ENCODE measurements around the gene PTPRK. TPM values are rescaled to one million over a fixed set of nuclear protein-coding genes. Genes with fewer than 3 reads are reported as not detected.

Gene PTPRK
- total and polyA plus RNA-seq, 7 donors, result 6.0 to 51.3 (median 46.7) TPM

- intact Hi-C loops (cut with DNase I), result no loop called here
- Histone ChIP-seq H3K36me3 (no peaks in the 10 kb centered on the region), H3K27me3 (no peaks in the 10 kb centered on the region), H3K9me3 (no peaks in the 10 kb centered on the region), H3K4me3 (no peak overlapping the region), H3K27ac (no peak overlapping the region), H3K4me1 (peaks cover 0 to 6% (median 0%) of the 10 kb centered on the region in 4 donors)
- TF ChIP-seq POLR2A (IDR thresholded peaks at IDR 0.05) (no peak), EP300 (IDR thresholded peaks at IDR 0.05) (no peak), CTCF (IDR thresholded peaks at IDR 0.05) (no peak), POLR2AphosphoS5 (IDR thresholded peaks at IDR 0.05) (no peak)
- DNase-seq, result no peak
- WGBS, 2 donors, result 83 to 87% methylated on average over 5 of the region's 5 CpGs
Measured at GRCh38 chr6:128005009-128005408, 515.4 kb downstream of the PTPRK start.

- H3K27ac ChIP-seq, result no peak overlapping the region
- 88 to 96% methylated on average over 2 of the region's 2 CpGs for WGBS, 2 donors
- H3K9me3 ChIP-seq, result no peaks in the 10 kb centered on the region
- intact Hi-C loops (cut with DNase I), result no loop called here
- no peaks in the 10 kb centered on the region for H3K27me3 ChIP-seq
- H3K4me1 ChIP-seq, result peaks cover 0 to 8% (median 0%) of the 10 kb centered on the region in 4 donors
- TF ChIP-seq POLR2A (IDR thresholded peaks at IDR 0.05) (no peak), EP300 (IDR thresholded peaks at IDR 0.05) (no peak), CTCF (IDR thresholded peaks at IDR 0.05) (no peak), POLR2AphosphoS5 (IDR thresholded peaks at IDR 0.05) (no peak)
- no peaks in the 10 kb centered on the region for H3K36me3 ChIP-seq
- no peak overlapping the region for H3K4me3 ChIP-seq
- no peak for DNase-seq
Measured at GRCh38 chr6:128000363-128000762, 520.0 kb downstream of the PTPRK start.

GRCh38 chr6:127998985-127999384, 521.4 kb downstream of the PTPRK start:
- Histone ChIP-seq H3K27ac (no peak overlapping the region), H3K27me3 (no peaks in the 10 kb centered on the region), H3K36me3 (no peaks in the 10 kb centered on the region), H3K9me3 (no peaks in the 10 kb centered on the region), H3K4me1 (peaks cover 0 to 8% (median 0%) of the 10 kb centered on the region in 4 donors), H3K4me3 (no peak overlapping the region)
- no peak for TF ChIP-seq CTCF (IDR thresholded peaks at IDR 0.05)
- no peak for TF ChIP-seq POLR2AphosphoS5 (IDR thresholded peaks at IDR 0.05)
- no peak for TF ChIP-seq EP300 (IDR thresholded peaks at IDR 0.05)
- TF ChIP-seq POLR2A (IDR thresholded peaks at IDR 0.05), result no peak
- intact Hi-C loops (cut with DNase I), result loop anchor here (10.0 kb wide), 1 partner anchor 526 kb away; the partner anchor contains the start of gene PTPRK
- 84 to 92% methylated on average over 4 of the region's 4 CpGs for WGBS, 2 donors
- no peak for DNase-seq

- Histone ChIP-seq H3K36me3 (no peaks in the 10 kb centered on the region), H3K4me1 (peaks cover 0 to 8% (median 0%) of the 10 kb centered on the region in 4 donors), H3K27me3 (no peaks in the 10 kb centered on the region), H3K9me3 (no peaks in the 10 kb centered on the region), H3K4me3 (no peak overlapping the region), H3K27ac (no peak overlapping the region)
- DNase-seq, result no peak
- WGBS, 2 donors, result 75 to 82% methylated on average over 3 of the region's 3 CpGs
- TF ChIP-seq POLR2A (IDR thresholded peaks at IDR 0.05) (no peak), CTCF (IDR thresholded peaks at IDR 0.05) (no peak), EP300 (IDR thresholded peaks at IDR 0.05) (no peak), POLR2AphosphoS5 (IDR thresholded peaks at IDR 0.05) (no peak)
- intact Hi-C loops (cut with DNase I), result loop anchor here (10.0 kb wide), 1 partner anchor 527 kb away; the partner anchor contains the start of gene PTPRK
Measured at GRCh38 chr6:127997496-127998164, 522.8 kb downstream of the PTPRK start.

All from sigmoid colon (tissue), 7 donors.